Right renal pelvis (tissue), 4 donors: ENCODE measurements around the gene NRTN. TPM values are rescaled to one million over a fixed set of nuclear protein-coding genes. Genes with fewer than 3 reads are reported as not detected.
"Not testable (repeated sequence)": the region's sequence is repeated elsewhere in the genome, so short reads cannot be mapped to it uniquely, and the experiment has no call there.

Experiments used
- DNase-seq, 4 donors: peaks; one replicate each; pipeline ENCODE4 v3.0.0-alpha.2; 2013; ENCODE audit warnings: low read depth in 4 of 4, low spot score in 3 of 4, missing footprints in 1 of 4
- polyA plus RNA-seq, 4 donors: library from polyadenylated mRNA; unstranded; fragments of 120-200 nt; gene quantifications; one replicate each; pipeline ENCODE4 v1.2.1, GENCODE V29; 2013; ENCODE audit not compliant: insufficient read length in 4 of 4

The NRTN gene
- polyA plus RNA-seq, result 1 to 10 TPM; 2.2 to 4.2 (median 2.6) TPM

GRCh38 chr19:5804516-5805461, at the start of gene NRTN:
TSS of gene NRTN (plus strand) at chr19:5805067. CDS start at chr19:5824166, 19,099 bp downstream.
- no peak for DNase-seq

GRCh38 chr19:5762608-5763217, 42.2 kb upstream of the NRTN start:
- DNase-seq, result no peak

- no peak for DNase-seq
Measured at GRCh38 chr19:5765220-5765619, 39.6 kb upstream of the NRTN start.

GRCh38 chr19:5767949-5768348, 36.9 kb upstream of the NRTN start:
- DNase-seq, result no peak

GRCh38 chr19:5772416-5772815, 32.5 kb upstream of the NRTN start:
- no peak for DNase-seq

- DNase-seq, result no peak
Measured at GRCh38 chr19:5773276-5773675, 31.6 kb upstream of the NRTN start.

GRCh38 chr19:5774921-5775320, 29.9 kb upstream of the NRTN start:
- no peak for DNase-seq

GRCh38 chr19:5775668-5776309, 29.1 kb upstream of the NRTN start:
- no peak for DNase-seq

- DNase-seq, result no peak
Measured at GRCh38 chr19:5778402-5778801, 26.5 kb upstream of the NRTN start.

- not testable (repeated sequence) for DNase-seq
Measured at GRCh38 chr19:5780916-5781315, 24.0 kb upstream of the NRTN start.

GRCh38 chr19:5782322-5782721, 22.5 kb upstream of the NRTN start:
- DNase-seq, result no peak

GRCh38 chr19:5782945-5783919, 21.6 kb upstream of the NRTN start:
- no peak for DNase-seq

- DNase-seq, result no peak
Measured at GRCh38 chr19:5784581-5785147, 20.2 kb upstream of the NRTN start, which contains the start of gene PRR22. TSS of gene PRR22 (minus strand) at chr19:5784746. CDS start at chr19:5784660, 86 bp downstream.

GRCh38 chr19:5785423-5785822, 19.4 kb upstream of the NRTN start:
- no peak for DNase-seq

GRCh38 chr19:5786593-5787408, 18.1 kb upstream of the NRTN start:
- no peak for DNase-seq

GRCh38 chr19:5787409-5788182, 17.3 kb upstream of the NRTN start:
- DNase-seq, result no peak

GRCh38 chr19:5788422-5788821, 16.4 kb upstream of the NRTN start:
- no peak for DNase-seq

- no peak for DNase-seq
Measured at GRCh38 chr19:5789351-5789761, 15.5 kb upstream of the NRTN start.
